GM12875 (cell line): Measurements from ENCODE around the gene HEMK1.

Experiments used
- H3K4me3 ChIP-seq: one replicate; pipeline ENCODE4 v1.5.1; 2011; ENCODE audit warnings: low read depth, low read length, control low read depth
- TF ChIP-seq, protein P1 (sequence below): IDR thresholded peaks from 2 replicates; pipeline ENCODE4 v1.5.1; 2011; ENCODE audit warnings: low read depth, mild to moderate bottlenecking, control low read depth, inconsistent platforms, low read length, moderate library complexity, borderline replicate concordance; ENCODE audit not compliant: insufficient read depth

HEMK1 gene

GRCh38 chr3:50567386-50568167 is 1.7 kb upstream of the HEMK1 start, which contains the start of gene C3orf18:
C3orf18 (minus strand) TSS chr3:50567747; CDS start chr3:50565699, 2,048 bp downstream.
- peak within 1 kb of the TSS; percentile 54 for H3K4me3 ChIP-seq
- TF ChIP-seq, protein P1, sequence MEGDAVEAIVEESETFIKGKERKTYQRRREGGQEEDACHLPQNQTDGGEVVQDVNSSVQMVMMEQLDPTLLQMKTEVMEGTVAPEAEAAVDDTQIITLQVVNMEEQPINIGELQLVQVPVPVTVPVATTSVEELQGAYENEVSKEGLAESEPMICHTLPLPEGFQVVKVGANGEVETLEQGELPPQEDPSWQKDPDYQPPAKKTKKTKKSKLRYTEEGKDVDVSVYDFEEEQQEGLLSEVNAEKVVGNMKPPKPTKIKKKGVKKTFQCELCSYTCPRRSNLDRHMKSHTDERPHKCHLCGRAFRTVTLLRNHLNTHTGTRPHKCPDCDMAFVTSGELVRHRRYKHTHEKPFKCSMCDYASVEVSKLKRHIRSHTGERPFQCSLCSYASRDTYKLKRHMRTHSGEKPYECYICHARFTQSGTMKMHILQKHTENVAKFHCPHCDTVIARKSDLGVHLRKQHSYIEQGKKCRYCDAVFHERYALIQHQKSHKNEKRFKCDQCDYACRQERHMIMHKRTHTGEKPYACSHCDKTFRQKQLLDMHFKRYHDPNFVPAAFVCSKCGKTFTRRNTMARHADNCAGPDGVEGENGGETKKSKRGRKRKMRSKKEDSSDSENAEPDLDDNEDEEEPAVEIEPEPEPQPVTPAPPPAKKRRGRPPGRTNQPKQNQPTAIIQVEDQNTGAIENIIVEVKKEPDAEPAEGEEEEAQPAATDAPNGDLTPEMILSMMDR = no peak

DNA sequence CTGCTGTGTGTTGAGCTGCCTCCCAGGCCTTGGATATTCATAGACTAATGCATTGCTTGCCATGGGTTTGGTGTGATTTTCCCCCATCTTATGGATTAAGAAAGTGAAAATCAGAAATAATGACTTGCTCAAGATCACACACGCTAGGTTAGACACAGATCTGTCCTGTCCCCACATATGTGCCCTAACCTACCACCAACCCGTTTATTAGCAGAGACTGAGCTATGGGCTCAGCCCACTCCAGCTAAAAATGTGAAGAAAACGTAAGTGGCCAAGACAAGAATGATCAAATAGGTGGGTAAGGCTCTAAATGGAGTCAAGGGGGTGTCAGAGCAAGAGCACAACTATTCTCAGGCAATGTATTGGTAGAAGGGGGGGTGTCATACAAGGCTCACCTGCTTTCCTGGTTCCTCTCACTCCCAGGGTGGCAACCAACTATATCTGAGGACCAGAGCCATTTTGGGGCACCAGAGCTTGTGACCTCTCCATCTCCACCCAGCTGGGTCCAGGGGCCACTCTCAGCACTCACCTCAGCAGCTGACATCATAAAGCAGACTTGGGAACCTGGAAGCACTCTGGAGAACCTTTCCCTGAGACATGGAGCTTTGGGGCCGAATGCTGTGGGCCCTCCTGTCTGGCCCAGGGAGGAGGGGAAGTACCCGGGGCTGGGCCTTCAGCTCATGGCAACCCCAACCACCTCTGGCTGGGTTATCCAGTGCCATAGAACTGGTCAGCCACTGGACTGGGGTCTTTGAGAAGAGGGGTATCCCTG is 1.4 kb downstream of the HEMK1 start:
- TF ChIP-seq, protein P1 = no peak
- H3K4me3 ChIP-seq = no peak overlapping the region

DNA sequence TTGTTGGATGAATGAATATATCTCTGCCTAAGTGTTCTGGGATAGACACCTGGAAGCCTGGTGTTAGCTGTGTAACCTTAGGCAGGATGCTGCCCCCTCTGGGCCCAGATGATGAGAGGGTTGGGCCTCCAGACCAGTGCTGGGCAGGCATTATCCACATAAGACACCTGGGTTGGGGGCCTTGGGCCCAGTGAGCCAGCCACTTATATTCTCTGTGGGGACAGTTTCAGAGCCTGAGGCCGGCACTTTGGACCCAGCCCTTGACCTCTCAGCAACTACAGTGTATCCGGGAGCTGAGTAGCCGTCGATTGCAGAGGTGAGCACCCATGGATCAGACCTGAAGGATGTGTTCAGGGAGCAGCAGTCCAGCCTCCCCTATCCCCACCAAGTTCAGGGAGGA is 2.2 kb downstream of the HEMK1 start:
- H3K4me3 ChIP-seq = no peak overlapping the region

GRCh38 chr3:50572158-50572557 is 2.8 kb downstream of the HEMK1 start:
- H3K4me3 ChIP-seq = no peak overlapping the region
- TF ChIP-seq, protein P1 = peak; percentile 94

More for the DNA sequence above, 2.2 kb downstream of the HEMK1 start:
- TF ChIP-seq, protein P1 = no peak

DNA sequence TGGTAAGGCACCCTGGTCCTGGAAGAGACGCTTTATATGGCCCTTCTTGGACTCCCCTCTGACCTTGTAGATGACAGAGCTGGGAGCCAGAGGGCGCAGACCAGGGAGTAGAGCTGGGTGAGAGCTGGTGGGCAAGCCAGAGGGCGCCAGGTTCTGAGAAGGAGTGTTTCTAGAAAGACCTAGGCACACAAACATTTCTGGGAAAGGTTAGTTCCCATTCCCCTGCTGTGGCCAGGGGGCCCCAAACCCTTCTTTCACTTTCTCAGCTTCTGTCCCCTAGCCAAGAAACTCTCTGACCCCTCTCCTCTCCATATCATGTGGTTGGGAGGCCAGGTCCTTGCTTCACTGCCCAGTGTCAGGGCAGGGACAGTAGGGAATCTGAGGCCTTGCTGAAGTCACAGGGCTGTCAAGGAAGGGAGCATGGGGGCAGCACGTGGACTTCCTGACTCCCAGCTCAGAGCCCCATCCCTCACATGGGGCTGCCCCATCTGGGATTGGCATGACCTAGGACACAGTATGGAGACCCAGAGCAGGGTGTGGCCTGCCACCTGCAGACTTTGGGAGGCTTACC is 3.6 kb downstream of the HEMK1 start:
- no peak overlapping the region for H3K4me3 ChIP-seq
- TF ChIP-seq, protein P1 = no peak

DNA sequence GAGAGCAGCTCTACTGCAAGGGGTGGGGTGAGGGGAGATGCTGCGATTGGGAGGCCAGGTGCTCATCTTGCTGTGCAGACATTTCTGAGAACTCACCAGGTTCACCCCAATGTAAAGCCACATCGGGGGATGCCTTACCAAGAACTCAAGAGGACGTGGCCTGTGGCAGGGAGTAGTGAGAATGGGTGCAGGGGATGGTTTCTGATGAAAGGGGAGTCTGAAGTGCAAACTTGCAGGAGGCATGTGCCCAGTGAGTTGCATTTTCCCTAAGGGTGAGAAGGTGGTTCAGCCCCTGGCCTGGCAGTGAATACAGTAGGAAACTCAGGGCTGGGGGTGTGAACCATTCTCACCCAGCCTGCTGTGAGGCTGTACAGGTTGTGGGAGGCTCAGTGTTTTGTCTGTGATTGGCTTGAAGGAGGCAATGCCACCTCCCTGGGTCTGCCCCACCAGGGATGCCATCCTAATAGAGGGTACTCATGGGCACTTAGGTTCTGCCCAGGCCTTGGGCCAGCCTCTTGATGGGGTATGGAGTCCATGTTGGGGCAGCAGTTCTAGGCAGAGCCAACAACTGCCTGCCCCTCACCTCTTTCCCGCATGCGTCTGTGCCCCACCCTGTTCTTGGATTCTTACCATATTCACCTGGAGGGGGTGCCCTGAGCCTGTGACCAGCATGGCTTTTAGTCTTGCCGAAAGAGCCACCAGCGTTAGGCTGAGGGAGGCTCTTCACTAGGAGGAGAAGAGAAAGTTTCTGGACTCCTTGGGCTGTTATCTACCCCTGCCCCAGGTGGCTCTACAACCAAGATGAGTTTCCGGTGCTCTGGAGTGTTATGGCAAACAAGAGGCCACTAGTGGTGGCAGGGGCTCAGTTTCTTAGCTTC is 4.5 kb downstream of the HEMK1 start:
- no peak overlapping the region for H3K4me3 ChIP-seq
- TF ChIP-seq, protein P1 = no peak
